Smooth muscle cell of the umbilical artery (primary cell): ENCODE data around the gene AQR. TPM values are rescaled to one million over a fixed set of nuclear protein-coding genes. Genes with fewer than 3 reads are reported as not detected.

Experiments
- total RNA-seq: library from RNA; depleted of rRNA; stranded (reverse); fragments of >200 nt; gene quantifications from 2 replicates; pipeline ENCODE4 v1.2.3, GENCODE V29; 2014

Gene AQR
- 22.6 and 30.3 TPM in 2 replicates for total RNA-seq

DNA sequence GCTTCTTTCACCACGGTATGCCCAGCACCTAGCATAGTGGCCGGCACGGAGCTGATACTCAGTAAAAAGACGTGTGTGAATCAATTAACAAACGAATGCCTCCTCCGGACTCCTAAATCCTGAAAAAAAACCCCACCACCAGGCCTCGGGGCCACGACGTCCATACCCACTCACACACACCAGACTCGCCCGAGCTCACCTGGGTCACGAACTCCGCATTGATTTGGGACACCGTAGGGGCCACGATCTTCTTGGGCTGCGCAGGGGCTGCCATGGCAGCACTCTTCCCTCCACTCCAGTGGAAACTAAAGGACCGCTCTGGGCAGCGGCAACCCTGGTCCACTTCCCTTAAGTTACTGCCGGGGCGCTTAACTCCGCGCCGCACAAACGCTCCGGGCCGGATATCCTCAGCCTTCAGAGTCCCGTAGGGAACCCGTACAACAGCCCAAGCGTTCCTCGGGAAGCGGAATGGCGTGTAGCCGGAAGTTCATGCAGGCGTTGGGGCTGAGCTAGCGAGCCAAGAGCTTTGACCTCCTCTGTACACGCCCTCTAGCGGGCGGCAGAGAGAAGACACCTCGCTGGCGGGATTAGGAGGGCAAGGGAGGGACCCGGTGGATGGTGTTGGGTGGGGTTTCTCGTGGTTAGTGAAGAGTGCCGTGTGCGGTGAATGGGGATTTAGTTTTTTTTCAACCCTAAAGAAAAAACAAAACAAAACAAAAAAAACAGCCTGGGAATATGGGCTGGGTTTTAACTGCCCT lies at the start of gene AQR:
Gene AQR, minus strand, starts transcription at position 403 of the 758 bp plus-strand sequence. Its CDS starts 129 bp downstream, at position 274.

DNA sequence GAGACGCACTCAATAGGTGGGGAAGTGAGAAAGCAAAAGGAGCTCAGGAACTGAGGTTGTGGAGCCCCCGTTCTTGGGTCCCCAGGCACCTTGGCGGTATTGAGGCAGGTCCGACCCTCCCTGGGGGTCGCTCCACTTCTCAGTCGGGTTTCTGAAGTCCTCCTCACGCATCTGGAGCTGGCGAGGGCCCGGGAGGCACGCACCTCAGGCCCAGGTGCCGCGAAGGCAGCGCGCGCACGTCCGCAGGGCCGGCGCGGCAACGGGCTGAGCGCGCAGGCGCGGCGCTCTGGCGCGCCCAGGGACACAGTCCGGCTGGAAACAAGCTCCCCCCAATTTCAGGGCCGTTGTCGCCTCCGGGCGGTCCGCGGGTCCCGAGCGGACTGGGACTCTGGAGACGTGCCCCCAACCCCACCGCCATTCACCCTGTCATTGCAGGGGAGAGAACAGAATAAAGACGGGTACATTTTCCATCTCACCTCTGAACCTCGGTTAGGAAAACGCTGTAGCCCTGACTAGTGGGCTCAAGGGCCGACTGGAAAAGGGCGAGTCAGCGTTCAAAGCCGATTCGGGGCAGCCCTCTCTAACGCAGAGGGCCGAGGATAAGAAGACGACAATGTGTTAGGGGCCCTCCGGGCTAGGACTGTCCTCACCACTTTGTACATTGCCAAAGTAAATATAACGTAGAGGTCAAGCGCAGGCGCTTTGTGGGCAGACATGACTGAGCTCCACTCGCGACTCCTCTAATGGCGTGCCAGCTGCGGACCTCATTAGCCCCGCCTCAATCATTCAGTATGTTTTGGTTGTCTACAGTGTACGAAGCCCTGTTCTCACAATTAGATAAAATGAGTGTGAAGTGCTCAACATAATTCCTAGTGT lies 18.7 kb upstream of the AQR start, which contains the start of gene ZNF770:
Gene ZNF770, minus strand, starts transcription at position 261 of the 876 bp plus-strand sequence. CDS start 4,853 bp downstream, outside the sequence.

Other genes starting within 250 kb of the AQR start
- not detected in 2 replicates for gene GJD2, start 214.7 kb downstream of the AQR start, total RNA-seq
- gene ACTC1, start 174.2 kb downstream of the AQR start, total RNA-seq = 0.30 TPM in 1 of 2 replicates, not detected in the other
- 50.8 and 56.7 TPM in 2 replicates for gene ZNF770, start 18.5 kb upstream of the AQR start, total RNA-seq
- gene NANOGP8, start 115.6 kb upstream of the AQR start, total RNA-seq = not detected in 2 replicates